Body of pancreas (tissue), 4 donors: ENCODE data around the gene TMC1.

Experiments
- CTCF ChIP-seq, 7 experiments: fragments of 450-650 bp in 4 of 7; fragments of 200-600 bp in 3 of 7; sonication (generic) in 3 of 7; IDR thresholded peaks; one replicate each; pipeline ENCODE4 v1.5.1; 2016 to 2019; ENCODE audit warnings: antibody characterized with exemption in 7 of 7
- POLR2A ChIP-seq, 3 donors: fragments of 450-650 bp; IDR thresholded peaks; one replicate each; pipeline ENCODE4 v1.6.1; 2016; ENCODE audit warnings: antibody characterized with exemption in 3 of 3, mild to moderate bottlenecking in 2 of 3

GRCh38 chr9:72701510-72701909 is 180.1 kb downstream of the TMC1 start:
- TF ChIP-seq CTCF (IDR thresholded peaks at IDR 0.05) (no peak), POLR2A (IDR thresholded peaks at IDR 0.05) (no peak)
